HEK293 (cell line): ENCODE measurements around the gene HDDC3.

Experiments used
- ATF2 ChIP-seq: fragments of 450-650 bp; formaldehyde crosslinking; IDR thresholded peaks from 2 replicates; pipeline ENCODE4 v1.5.1; 2016; ENCODE audit warnings: missing biosample characterization, missing genetic modification characterization, low read depth
- CTCF ChIP-seq: fragments of 450-650 bp; formaldehyde crosslinking; IDR thresholded peaks from 2 replicates; pipeline ENCODE4 v1.5.1; 2016; ENCODE audit warnings: missing biosample characterization, missing genetic modification characterization
- ZNF121 ChIP-seq: fragments of 450-650 bp; formaldehyde crosslinking; IDR thresholded peaks from 2 replicates; pipeline ENCODE4 v1.5.1; 2016; ENCODE audit warnings: missing biosample characterization, missing genetic modification characterization
- ZNF341 ChIP-seq: fragments of 450-650 bp; formaldehyde crosslinking; IDR thresholded peaks from 2 replicates; pipeline ENCODE4; 2016; ENCODE audit warnings: low read depth, missing biosample characterization, missing genetic modification characterization
- ZNF571 ChIP-seq: fragments of 450-650 bp; formaldehyde crosslinking; IDR thresholded peaks from 2 replicates; pipeline ENCODE4 v1.5.0; 2017; ENCODE audit warnings: missing biosample characterization, missing genetic modification characterization
- ZNF837 ChIP-seq: fragments of 450-650 bp; formaldehyde crosslinking; IDR thresholded peaks from 2 replicates; pipeline ENCODE4 v1.5.1; 2016; ENCODE audit warnings: missing biosample characterization, missing genetic modification characterization

- no peak for TF ChIP-seq CTCF (tag by site-specific recombination)
- TF ChIP-seq ATF2 (tag by site-specific recombination) = no peak
- TF ChIP-seq ZNF571 (tag by site-specific recombination) = no peak
- no peak for TF ChIP-seq ZNF121 (tag by site-specific recombination)
- TF ChIP-seq ZNF837 = no peak
- no peak for TF ChIP-seq ZNF341
These were observed 952 bp upstream of the HDDC3 start for GRCh38 chr15:90933301-90933700.
